ENCODE results near the gene RAE1. TPM values are rescaled to one million over a fixed set of nuclear protein-coding genes. Genes with fewer than 3 reads are reported as not detected.

RAE1 gene
- total RNA-seq, 1 experiment from 2014 or later, result 64.1 TPM

GRCh38 chr20:57404006-57404405, 53.0 kb downstream of the RAE1 start:
- Mint-ChIP-seq H3K9me3 (ENCODE audit: low read depth, unreplicated experiment) (no peaks in the 10 kb centered on the region), H3K27me3 (ENCODE audit: unreplicated experiment) (no peaks in the 10 kb centered on the region), H3K4me1 (ENCODE audit: low read depth, unreplicated experiment) (no peaks in the 10 kb centered on the region), H3K27ac (ENCODE audit: unreplicated experiment) (no peak overlapping the region), H3K4me3 (ENCODE audit: low read depth, unreplicated experiment) (no peak overlapping the region), H3K36me3 (ENCODE audit: insufficient read depth, unreplicated experiment) (peaks cover 26% of the 10 kb centered on the region)
- intact Hi-C loops (cut with micrococcal nuclease; ENCODE audit: unreplicated experiment), result no loop called here
- no TSS peak for BruUV-seq (replicated peaks)
- no peak for DNase-seq
- no peak for TF ChIP-seq CTCF (IDR thresholded peaks at IDR 0.05; ENCODE audit: unreplicated experiment)
- CTCF ChIA-PET, result interaction anchor here (0.9 kb wide), 1 partner anchor 9 kb away, joined by 3 read pairs; no protein-coding TSS in a partner anchor

DNA sequence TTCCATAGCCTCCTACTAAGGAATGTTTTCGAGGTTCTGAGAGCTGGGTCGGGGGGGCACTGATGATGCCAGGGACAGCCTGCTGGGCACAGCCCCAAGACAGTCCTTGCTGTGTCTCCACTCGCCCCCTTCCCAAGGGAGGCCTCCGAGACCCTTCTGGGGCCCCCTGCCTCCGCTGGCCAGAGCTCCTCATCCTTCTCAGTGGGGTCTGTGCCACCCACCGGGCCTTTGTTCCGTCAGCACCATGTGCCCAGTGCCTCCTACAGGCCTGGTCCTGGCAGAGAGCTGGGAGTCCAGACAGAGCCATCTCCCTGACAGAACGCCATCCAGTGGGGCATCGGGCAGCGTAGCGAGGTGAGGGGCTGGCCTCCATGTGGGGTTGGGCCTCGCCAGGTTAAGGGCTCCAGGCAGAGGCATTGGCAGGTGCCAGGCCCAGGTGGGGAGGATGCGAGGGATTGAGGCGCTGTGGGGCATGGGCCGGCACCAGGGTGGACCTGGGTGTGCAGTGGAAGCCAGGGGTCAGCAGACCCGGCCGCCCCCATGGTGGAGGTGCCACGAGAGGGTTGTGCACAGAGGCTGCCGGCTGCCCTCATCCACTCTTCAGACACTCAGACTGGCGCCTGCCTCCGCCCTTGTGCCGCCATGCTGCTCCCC, 53.5 kb downstream of the RAE1 start:
- no peak for DNase-seq
- CTCF ChIA-PET, result interaction anchor here (0.9 to 1.0 kb wide), 2 partner anchors 9 to 15 kb away, joined by 3 read pairs; no protein-coding TSS in a partner anchor
- Mint-ChIP-seq H3K4me3 (ENCODE audit: low read depth, unreplicated experiment) (no peak overlapping the region), H3K27ac (ENCODE audit: unreplicated experiment) (no peak overlapping the region), H3K27me3 (ENCODE audit: unreplicated experiment) (no peaks in the 10 kb centered on the region), H3K4me1 (ENCODE audit: low read depth, unreplicated experiment) (no peaks in the 10 kb centered on the region), H3K9me3 (ENCODE audit: low read depth, unreplicated experiment) (no peaks in the 10 kb centered on the region), H3K36me3 (ENCODE audit: insufficient read depth, unreplicated experiment) (peaks cover 26% of the 10 kb centered on the region)
- intact Hi-C loops (cut with micrococcal nuclease; ENCODE audit: unreplicated experiment), result no loop called here
- no TSS peak for BruUV-seq (replicated peaks)
- no peak for TF ChIP-seq CTCF (IDR thresholded peaks at IDR 0.05; ENCODE audit: unreplicated experiment)

DNA sequence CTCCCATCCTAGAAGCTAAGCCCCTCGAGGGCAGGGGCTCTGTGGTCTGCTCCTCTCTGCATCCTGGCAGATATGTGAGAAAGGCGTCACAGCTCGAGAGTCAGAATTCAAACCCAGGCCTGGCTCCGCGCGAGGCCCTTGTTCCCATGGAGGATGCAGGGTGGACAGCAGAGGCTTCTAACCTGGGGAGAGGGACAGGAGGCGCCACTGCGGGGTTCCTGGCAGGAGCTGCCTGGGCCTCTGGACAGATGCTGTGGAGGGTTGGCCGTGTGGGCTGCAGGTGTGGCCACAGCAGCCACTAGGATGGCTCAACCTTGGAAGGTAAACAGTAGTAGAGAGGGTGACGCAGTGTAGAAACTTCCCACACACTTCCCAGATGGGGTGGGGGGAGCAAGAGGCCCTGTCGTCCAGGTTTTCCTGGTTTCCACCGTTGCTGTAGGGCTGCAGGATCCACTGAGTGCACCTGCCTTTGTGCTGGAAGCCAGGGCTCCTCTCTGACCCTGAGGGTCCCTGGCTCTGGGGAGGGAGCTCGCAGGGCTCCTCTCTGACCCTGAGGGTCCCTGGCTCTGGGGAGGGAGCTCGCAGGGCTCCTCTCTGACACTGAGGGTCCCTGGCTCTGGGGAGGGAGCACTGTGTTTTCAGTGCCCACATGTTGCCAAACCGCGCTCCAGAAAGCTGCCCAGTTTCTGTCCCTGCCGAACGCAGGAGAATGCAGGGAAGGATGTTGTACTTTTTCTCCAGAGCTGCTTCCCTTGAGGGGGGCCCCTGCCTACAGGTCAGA, 54.4 kb downstream of the RAE1 start:
- intact Hi-C loops (cut with micrococcal nuclease; ENCODE audit: unreplicated experiment), result no loop called here
- BruUV-seq (replicated peaks), result no TSS peak
- DNase-seq, result no peak
- Mint-ChIP-seq H3K36me3 (ENCODE audit: insufficient read depth, unreplicated experiment) (peaks cover 26% of the 10 kb centered on the region), H3K27ac (ENCODE audit: unreplicated experiment) (no peak overlapping the region), H3K27me3 (ENCODE audit: unreplicated experiment) (no peaks in the 10 kb centered on the region), H3K9me3 (ENCODE audit: low read depth, unreplicated experiment) (no peaks in the 10 kb centered on the region), H3K4me1 (ENCODE audit: low read depth, unreplicated experiment) (no peaks in the 10 kb centered on the region), H3K4me3 (ENCODE audit: low read depth, unreplicated experiment) (no peak overlapping the region)
- CTCF ChIA-PET, result interaction anchor here (1.0 kb wide), 1 partner anchor 14 kb away, joined by 3 read pairs; no protein-coding TSS in a partner anchor
- TF ChIP-seq CTCF (IDR thresholded peaks at IDR 0.05; ENCODE audit: unreplicated experiment), result no peak

DNA sequence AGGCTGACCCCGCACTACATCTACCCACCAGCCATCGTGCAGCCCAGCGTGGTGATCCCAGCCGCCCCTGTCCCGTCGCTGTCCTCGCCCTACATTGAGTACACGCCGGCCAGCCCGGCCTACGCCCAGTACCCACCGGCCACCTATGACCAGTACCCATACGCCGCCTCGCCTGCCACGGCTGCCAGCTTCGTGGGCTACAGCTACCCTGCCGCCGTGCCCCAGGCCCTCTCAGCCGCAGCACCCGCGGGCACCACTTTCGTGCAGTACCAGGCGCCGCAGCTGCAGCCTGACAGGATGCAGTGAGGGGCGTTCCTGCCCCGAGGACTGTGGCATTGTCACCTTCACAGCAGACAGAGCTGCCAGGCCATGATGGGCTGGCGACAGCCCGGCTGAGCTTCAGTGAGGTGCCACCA, 56.5 kb downstream of the RAE1 start:
- CTCF ChIA-PET, result interaction anchor here (0.6 kb wide), 1 partner anchor 23 kb away, joined by 3 read pairs; no protein-coding TSS in a partner anchor
- TF ChIP-seq CTCF (IDR thresholded peaks at IDR 0.05; ENCODE audit: unreplicated experiment), result no peak
- Mint-ChIP-seq H3K27ac (ENCODE audit: unreplicated experiment) (no peak overlapping the region), H3K36me3 (ENCODE audit: insufficient read depth, unreplicated experiment) (peaks cover 20% of the 10 kb centered on the region), H3K4me1 (ENCODE audit: low read depth, unreplicated experiment) (no peaks in the 10 kb centered on the region), H3K27me3 (ENCODE audit: unreplicated experiment) (no peaks in the 10 kb centered on the region), H3K9me3 (ENCODE audit: low read depth, unreplicated experiment) (no peaks in the 10 kb centered on the region), H3K4me3 (ENCODE audit: low read depth, unreplicated experiment) (no peak overlapping the region)
- BruUV-seq (replicated peaks), result no TSS peak
- intact Hi-C loops (cut with micrococcal nuclease; ENCODE audit: unreplicated experiment), result no loop called here
- DNase-seq, result no peak
